Gastrocnemius medialis (tissue), 4 donors: ENCODE data around the gene NCCRP1. TPM values are rescaled to one million over a fixed set of nuclear protein-coding genes. Genes with fewer than 3 reads are reported as not detected.

Source experiments
- ATAC-seq, 2 donors: fragments of 150-250 bp; one replicate each; pipeline ENCODE4 v1.9.1; 2016
- DNase-seq, 2 donors: peaks; one replicate each; pipeline ENCODE4 v3.0.0-alpha.2; 2019
- H3K27ac ChIP-seq, 4 donors: fragments of 200-600 bp; sonication (generic); 1 replicate in 1 of 4; 2 replicates in 3 of 4; pipeline ENCODE4 v1.5.1; 2016 to 2018; ENCODE audit warnings: mild to moderate bottlenecking in 2 of 4, moderate library complexity in 1 of 4
- H3K27me3 ChIP-seq, 3 donors: fragments of 200-600 bp; sonication (generic) in 2 of 3; 1 replicate in 1 of 3; 2 replicates in 2 of 3; pipeline versions ENCODE4 v1.5.1 to v1.6.0; 2016 to 2019; ENCODE audit warnings: mild to moderate bottlenecking in 1 of 3, moderate library complexity in 1 of 3
- H3K36me3 ChIP-seq, 2 donors: fragments of 200-600 bp; sonication (generic) in 1 of 2; one replicate each; pipeline ENCODE4 v1.5.1; 2017 to 2018
- H3K4me1 ChIP-seq, 2 donors: fragments of 200-600 bp; sonication (generic) in 1 of 2; one replicate each; pipeline ENCODE4 v1.5.1; 2016 to 2017; ENCODE audit warnings: mild to moderate bottlenecking in 2 of 2
- H3K4me3 ChIP-seq, 4 donors: fragments of 200-600 bp; sonication (generic) in 3 of 4; 1 replicate in 1 of 4; 2 replicates in 3 of 4; pipeline ENCODE4 v1.5.1; 2016 to 2019; ENCODE audit warnings: mild to moderate bottlenecking in 2 of 4
- H3K9me3 ChIP-seq, 3 donors: fragments of 200-600 bp; sonication (generic) in 2 of 3; 1 replicate in 1 of 3; 2 replicates in 2 of 3; pipeline ENCODE4 v1.5.1; 2016 to 2019
- CTCF ChIP-seq, 5 experiments: fragments of 450-650 bp in 3 of 5; fragments of 200-600 bp in 2 of 5; sonication (generic) in 2 of 5; IDR thresholded peaks in 4 of 5; conservative IDR thresholded peaks in 1 of 5; 1 replicate in 4 of 5; 2 replicates in 1 of 5; pipeline ENCODE4 v1.5.1; 2016 to 2019; ENCODE audit warnings: antibody characterized with exemption in 5 of 5, mild to moderate bottlenecking in 3 of 5, moderate library complexity in 3 of 5
- POLR2A ChIP-seq, 2 donors: fragments of 450-650 bp; IDR thresholded peaks; one replicate each; pipeline ENCODE4 v1.6.1; 2017; ENCODE audit warnings: antibody characterized with exemption in 2 of 2, mild to moderate bottlenecking in 2 of 2, moderate library complexity in 2 of 2
- in situ Hi-C, 4 donors: fragments of 200-750 bp; cut with MboI; loops; one replicate each; pipeline versions ENCODE4 v1.15.0 to v1.8.0; 2017; ENCODE audit warnings: low sequenced_read_pairs in 4 of 4
- intact Hi-C: fragments of 100-400 bp; cut with DNase I; formaldehyde crosslinking; loops from one replicate; pipeline ENCODE4 v1.15.1; 2023; ENCODE audit warnings: low total_unique reads
- total RNA-seq, 4 donors: library from RNA; depleted of rRNA; stranded (reverse); fragments of >200 nt; gene quantifications; one replicate each; pipeline versions ENCODE4 v1.1.0 to v1.2.3, GENCODE V29; 2016

Gene NCCRP1
- total RNA-seq, 4 donors from 2014 or later = not detected

- Histone ChIP-seq H3K4me1 (no peaks in the 10 kb centered on the region), H3K27me3 (no peaks in the 10 kb centered on the region), H3K9me3 (no peaks in the 10 kb centered on the region), H3K4me3 (no peak overlapping the region), H3K36me3 (no peaks in the 10 kb centered on the region), H3K27ac (no peak overlapping the region)
- TF ChIP-seq CTCF (IDR thresholded peaks at IDR 0.05 in 4 of 5, conservative IDR thresholded peaks at IDR 0.05 in 1 of 5) (no peak), POLR2A (IDR thresholded peaks at IDR 0.05) (no peak)
- intact Hi-C loops (no loop called here), in situ Hi-C loops (no loop called here)
- DNase-seq (no peak), ATAC-seq (no peak)
Measured at GRCh38 chr19:39150807-39151600, 45.8 kb upstream of the NCCRP1 start.

GRCh38 chr19:39152066-39152465 lies 44.7 kb upstream of the NCCRP1 start:
- no peak overlapping the region for H3K27ac ChIP-seq
- H3K27me3 ChIP-seq = no peaks in the 10 kb centered on the region
- intact Hi-C loops (no loop called here), in situ Hi-C loops (no loop called here)
- TF ChIP-seq POLR2A (IDR thresholded peaks at IDR 0.05) = no peak
- TF ChIP-seq CTCF (IDR thresholded peaks at IDR 0.05 in 4 of 5, conservative IDR thresholded peaks at IDR 0.05 in 1 of 5) = no peak
- H3K36me3 ChIP-seq = no peaks in the 10 kb centered on the region
- ATAC-seq (no peak), DNase-seq (no peak)
- H3K4me3 ChIP-seq = no peak overlapping the region
- H3K4me1 ChIP-seq = no peaks in the 10 kb centered on the region
- no peaks in the 10 kb centered on the region for H3K9me3 ChIP-seq

- DNase-seq (no peak), ATAC-seq (no peak)
- H3K27me3 ChIP-seq = no peaks in the 10 kb centered on the region
- in situ Hi-C loops (no loop called here), intact Hi-C loops (no loop called here)
- no peak overlapping the region for H3K27ac ChIP-seq
- H3K9me3 ChIP-seq = no peaks in the 10 kb centered on the region
- H3K4me1 ChIP-seq = no peaks in the 10 kb centered on the region
- H3K36me3 ChIP-seq = no peaks in the 10 kb centered on the region
- TF ChIP-seq CTCF (IDR thresholded peaks at IDR 0.05 in 4 of 5, conservative IDR thresholded peaks at IDR 0.05 in 1 of 5) = no peak
- TF ChIP-seq POLR2A (IDR thresholded peaks at IDR 0.05) = no peak
- no peak overlapping the region for H3K4me3 ChIP-seq
Measured at GRCh38 chr19:39154100-39154628, 42.6 kb upstream of the NCCRP1 start.

- intact Hi-C loops (no loop called here), in situ Hi-C loops (no loop called here)
- no peaks in the 10 kb centered on the region for H3K36me3 ChIP-seq
- no peaks in the 10 kb centered on the region for H3K9me3 ChIP-seq
- no peaks in the 10 kb centered on the region for H3K27me3 ChIP-seq
- no peaks in the 10 kb centered on the region for H3K4me1 ChIP-seq
- ATAC-seq (no peak), DNase-seq (no peak)
- no peak overlapping the region for H3K27ac ChIP-seq
- H3K4me3 ChIP-seq = no peak overlapping the region
- TF ChIP-seq CTCF (IDR thresholded peaks at IDR 0.05 in 4 of 5, conservative IDR thresholded peaks at IDR 0.05 in 1 of 5) (no peak), POLR2A (IDR thresholded peaks at IDR 0.05) (no peak)
Measured at GRCh38 chr19:39154629-39155100, 42.1 kb upstream of the NCCRP1 start.
